Activated CD8-positive, alpha-beta memory T cell treated with anti-CD3 and anti-CD28 coated beads for 1 hour (primary cell): ENCODE results near the gene WASL.
A peak's percentile ranks its signal among the peaks of the same experiment; 100 is the strongest.
"Not testable (repeated sequence)": the region's sequence is repeated elsewhere in the genome, so short reads cannot be mapped to it uniquely, and the experiment has no call there.

ENCODE experiments used
- DNase-seq, 2 donors: peaks; one replicate each; pipeline ENCODE4 v3.0.0-alpha.2; 2020; ENCODE audit warnings: low read depth in 1 of 2; ENCODE audit errors: extremely low read depth in 1 of 2

The WASL gene

DNA sequence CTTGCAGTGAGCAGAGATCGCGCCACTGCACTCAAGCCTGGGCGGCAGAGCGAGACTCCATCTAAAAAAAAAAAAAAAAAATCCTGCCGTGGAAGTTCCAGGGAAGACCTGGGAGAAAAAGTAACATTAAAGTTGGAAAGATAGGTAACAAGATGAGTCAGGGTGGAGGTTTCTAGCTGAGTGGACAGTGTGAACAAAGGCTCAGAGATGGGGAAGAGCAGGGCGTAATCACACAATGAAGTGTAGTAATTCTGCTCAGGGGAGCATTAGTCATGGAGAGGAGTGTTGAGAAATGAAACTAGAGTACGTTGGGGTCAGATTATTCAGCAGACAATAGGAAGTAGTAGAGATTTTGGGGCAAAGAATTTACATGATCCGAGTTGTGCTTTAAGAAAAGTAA is 21.6 kb upstream of the WASL start:
- no peak for DNase-seq

DNA sequence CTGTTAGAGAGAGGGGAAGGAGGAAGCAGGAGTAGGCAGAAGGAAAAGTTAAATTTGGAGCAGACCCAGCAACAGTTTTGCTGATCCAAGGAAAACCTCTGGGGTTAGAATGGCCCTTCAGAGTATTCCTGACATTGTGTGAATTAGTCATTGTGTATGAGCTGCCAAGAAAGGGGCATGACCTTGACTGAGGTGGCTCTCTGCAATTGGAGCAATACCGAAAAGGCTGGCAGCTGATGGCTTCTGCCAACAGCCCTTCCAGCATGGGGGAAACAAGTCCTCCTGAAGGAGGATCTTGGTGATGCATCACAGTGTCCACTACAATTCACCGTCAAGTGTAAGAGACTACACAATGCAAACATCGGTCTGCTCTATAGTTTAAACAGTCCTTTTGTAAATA is 20.6 kb upstream of the WASL start:
- DNase-seq: no peak

- no peak for DNase-seq
These were observed 19.7 kb upstream of the WASL start for GRCh38 chr7:123768493-123768892.

DNA sequence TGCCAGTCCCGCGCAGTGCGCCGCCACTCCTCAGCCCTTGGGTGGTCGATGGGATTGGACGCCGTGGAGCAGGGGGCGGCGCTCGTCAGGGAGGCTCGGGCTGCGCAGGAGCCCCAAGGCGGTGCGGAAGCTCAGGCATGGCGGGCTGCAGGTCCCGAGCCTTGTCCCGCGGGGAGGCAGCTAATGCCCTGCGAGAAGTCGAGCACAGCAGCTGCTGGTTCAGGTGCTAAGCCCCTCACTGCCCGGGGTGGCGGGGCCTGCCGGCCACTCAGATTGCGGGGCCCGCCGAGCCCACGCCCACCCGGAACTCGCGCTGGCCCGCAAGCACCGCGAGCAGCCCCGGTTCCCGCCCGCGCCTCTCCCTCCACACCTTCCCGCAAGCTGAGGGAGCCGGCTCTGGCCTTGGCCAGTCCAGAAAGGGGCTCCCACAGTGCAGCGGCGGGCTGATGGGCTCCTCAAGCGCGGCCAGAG is 14.4 kb upstream of the WASL start:
- no peak for DNase-seq

DNA sequence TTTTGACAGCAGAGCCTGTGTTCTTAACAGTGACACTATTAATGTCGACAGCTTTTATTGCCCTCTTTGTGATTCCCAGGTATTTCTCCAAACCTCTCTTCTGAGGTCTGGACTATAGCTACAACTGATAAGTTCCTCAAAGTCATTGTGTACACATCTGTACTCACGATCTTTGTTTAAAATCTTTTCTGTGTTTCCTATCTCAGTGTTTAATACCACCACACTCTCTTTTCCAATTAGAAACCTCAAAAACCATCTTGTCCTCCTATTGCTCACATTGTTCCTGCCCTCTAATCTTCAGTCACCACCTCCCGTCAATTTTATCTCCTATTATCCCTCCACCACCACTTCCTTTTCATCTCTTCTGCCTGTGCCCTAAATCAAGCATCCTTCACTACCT is 12.9 kb upstream of the WASL start:
- no peak for DNase-seq

DNA sequence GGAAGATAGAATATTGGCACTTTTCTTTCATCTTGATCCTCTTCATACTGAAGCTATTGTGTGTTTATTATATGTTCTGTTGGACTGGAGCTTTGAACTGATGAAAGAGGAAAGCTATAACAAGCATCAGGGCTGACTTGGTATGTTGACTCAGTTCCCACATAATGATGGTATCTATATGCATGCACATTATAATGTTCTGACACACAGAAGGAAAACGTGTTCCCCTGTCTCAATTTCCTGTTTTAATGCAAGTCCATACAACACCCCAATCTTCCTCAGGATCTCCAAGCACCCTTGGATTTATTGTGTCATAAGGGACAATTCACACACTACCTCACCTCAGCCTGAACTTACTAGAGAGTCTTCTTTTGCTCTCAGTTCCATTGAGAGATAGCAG is 8.3 kb upstream of the WASL start:
- no peak for DNase-seq

GRCh38 chr7:123755338-123755737 is 6.5 kb upstream of the WASL start:
- DNase-seq: no peak

DNA sequence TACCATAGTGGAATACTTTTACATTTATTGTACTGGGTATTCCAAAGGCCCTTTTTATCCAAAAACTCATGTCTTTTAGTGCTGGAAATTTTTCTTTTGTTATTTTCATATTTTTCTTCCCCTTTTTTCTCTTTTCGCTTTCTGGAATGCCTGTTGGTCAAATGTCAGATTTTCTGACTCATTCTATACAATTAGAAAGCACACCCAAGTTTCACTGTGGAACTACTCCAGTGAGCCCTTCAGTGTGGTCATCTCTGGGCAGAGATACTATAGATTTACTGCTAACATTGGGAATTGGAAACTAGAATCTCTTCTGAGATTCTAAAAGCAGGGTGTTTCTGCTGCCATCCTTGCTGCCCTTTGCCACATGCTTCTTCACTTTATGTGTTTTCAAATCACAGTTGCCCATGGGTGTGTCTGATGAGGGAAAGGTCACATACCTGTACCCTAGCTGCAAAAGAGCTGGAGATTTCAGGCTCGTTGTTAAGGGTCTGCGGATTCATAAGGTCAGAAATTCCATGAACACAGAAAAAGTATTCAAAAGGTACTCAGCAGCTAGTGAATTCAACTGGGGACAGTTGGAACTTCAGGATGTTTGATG is 5.6 kb upstream of the WASL start:
- DNase-seq: no peak

DNA sequence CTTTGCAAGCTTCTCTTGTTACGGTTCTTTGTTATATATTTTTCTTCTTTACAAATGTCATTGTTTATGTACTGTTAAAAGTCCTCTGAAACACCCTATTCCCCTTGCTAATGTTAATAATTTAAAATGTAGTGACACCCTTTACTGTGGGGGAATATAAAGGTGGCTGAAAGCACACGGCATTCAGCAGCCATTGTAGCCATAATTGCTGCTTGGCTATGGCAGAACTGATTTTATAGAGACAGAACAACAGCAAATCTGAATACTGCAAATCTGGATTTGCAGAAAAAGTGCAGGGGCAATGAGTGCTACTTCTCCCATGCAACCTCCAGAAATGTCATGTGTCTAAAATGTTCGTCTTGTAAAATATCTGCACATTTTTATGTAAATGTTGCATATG is 3.7 kb upstream of the WASL start:
- no peak for DNase-seq

DNA sequence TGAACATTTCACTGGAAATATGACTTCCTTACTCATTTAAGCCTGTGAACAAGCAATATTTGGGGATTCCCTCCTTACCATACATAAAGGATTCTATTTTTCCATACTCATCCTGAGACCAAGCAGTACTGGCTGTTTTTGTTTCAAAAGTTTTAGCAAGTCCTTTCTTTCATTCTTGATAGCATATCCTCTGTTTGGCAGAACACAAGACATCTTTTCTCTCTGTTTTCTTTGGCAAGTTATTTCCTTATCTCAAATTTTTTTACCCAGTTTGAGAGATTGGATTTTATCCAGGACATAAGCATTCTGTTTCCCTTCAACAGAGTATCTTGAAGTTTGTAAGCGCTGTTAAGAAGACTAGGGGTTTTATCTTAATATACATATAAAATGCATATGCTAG is 3.0 kb upstream of the WASL start:
- no peak for DNase-seq

DNA sequence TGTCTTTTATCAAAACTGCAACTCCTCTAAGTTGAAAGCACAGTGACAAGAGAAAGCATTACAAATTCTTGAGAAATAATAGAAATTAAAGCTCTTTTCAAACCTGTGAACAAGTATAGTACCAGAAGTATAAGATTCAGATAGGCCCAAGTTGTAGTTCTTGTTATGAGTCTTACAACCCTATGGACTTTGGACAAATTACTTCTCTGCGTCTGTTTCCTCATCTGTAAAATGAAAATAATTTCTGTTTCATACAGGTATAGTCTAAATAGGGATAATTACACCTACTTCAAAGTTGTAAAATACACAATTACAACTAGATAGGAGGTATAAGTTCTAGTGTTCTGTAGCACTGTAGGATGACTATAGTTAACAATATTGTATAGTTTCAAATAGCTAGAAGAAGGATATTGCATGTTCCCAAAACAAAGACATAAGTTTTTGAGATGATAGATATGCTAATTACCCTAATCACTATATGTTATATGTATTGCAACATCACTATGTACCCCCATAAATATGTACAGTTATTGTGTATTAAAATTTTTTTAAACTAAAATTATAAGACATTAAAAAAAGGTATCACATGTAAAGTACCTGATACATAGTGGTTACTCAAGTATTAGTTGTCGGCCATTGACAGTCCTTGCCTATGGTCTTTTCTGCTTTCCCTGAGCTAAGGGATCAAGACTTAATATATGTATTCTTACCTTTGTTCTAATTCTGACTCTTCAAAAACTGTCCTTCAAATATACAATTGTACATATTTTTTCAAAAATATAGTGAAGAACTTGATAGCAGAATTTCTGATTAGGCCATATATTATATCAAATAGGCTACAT is 1.8 kb upstream of the WASL start:
- DNase-seq: no peak

DNA sequence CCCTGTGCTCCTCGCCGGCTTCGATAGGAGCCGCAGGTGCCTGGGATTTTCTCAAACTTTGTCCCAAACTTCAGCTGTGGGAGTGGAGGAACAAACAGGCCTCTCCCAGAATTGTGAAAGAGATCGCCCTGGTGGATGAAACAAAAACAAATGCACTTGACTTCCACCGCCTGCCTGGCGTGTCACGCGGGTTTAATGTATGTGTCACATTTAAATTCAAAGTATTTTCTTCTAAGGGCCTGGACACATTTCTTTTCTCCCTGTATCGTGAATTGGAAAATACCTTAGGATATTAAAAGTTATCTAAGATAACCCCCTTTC is 694 bp upstream of the WASL start:
- DNase-seq: peak in 1 of 2 donors; percentile 10

DNA sequence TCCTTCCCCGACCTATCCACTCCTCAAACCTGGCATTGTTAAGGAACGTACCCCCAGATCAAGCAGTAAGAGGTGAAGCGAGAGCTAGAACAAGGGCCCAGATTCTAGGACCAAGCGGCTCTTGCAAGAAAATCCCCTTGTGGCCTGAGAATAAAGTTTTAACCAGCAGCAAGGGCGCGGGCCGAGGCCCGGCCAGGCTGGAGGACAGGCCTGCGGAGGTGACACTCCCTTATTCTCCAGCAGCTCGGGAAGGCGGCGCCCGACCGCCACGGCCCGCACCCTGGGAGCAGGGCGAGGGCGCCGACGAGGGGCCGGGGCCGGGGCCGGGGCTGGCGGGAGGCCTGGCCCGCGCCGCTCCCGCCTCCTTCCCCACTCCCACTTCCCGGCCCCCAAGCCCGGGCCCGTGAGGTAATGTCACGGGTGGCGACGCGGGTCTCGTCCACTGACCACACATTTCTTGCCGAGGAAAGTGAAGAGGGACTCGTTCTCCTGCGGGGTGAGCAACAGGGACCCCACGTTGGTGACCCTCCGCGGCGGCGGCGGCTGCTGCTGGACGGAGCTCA is 551 bp downstream of the WASL start:
- DNase-seq: peak in 1 of 2 donors; percentile 2

- no peak for DNase-seq
These were observed 1.1 kb downstream of the WASL start for GRCh38 chr7:123747620-123748141.

DNA sequence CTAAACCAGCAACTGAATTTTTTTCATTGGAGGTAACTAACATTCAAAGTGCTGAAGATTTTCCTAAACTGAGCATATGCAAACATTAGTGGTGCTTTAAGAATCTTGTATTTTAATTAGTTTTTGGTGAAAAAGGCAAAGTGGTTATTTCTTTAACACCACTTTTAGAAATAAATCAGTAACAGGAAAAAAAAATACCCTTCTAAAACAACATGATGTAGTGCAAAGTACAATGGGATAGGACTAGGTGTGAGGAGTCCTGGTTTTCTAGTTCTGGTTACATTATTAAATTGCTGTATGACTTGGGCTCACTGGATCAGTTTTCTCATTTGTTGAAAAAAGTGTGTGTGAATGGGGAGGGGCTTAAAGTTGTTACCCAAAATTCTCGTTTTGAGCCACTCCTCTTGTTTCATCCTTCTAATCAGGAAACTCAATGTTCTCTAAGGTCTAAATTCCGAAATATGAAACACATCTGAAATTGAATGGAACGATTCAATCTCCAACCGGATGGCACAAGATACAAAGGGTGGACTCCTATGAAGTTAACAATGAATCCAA is 1.8 kb downstream of the WASL start:
- no peak for DNase-seq

DNA sequence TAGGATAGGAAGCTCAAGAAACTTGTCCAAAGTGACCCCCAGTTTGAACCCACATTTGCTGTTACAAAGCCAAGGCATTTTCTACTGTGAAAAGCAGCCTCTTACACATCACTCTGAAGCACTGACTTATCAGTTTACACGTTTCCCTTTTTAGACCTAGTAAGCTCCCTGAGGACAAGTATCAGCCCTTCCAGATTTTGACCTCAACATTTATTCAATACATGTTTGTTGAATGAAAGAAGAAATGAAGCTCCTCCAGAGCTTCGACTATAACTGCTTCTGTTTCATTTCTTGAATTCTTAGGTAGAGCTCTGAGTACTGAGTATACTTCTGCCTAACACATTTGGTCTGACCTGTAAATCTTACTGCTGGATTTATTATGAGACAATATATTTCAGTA is 2.7 kb downstream of the WASL start:
- DNase-seq: no peak

DNA sequence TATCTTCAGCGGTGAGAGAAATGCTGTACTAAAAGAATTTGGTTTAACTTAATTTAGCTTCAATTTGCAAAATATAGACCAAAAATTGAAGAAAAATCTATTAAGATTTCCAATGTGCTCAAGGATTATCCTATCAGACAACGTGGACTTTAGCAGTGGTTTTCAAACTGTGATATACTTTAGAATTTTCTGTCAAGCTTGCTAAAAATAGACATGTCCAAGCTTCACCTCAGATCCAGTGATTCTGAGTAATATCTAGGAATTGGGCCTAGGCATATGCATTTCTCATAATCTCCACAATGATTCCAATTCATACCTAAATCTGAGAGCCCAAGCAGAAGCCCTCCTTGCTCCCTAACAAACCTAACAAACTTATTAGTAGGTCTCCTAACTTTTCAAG is 3.4 kb downstream of the WASL start:
- DNase-seq: no peak

GRCh38 chr7:123744416-123744815 is 4.4 kb downstream of the WASL start:
- DNase-seq: no peak

- DNase-seq: no peak
These were observed 6.9 kb downstream of the WASL start for GRCh38 chr7:123741940-123742339.

- no peak for DNase-seq
These were observed 10.0 kb downstream of the WASL start for GRCh38 chr7:123738808-123739207.

- DNase-seq: no peak
These were observed 10.4 kb downstream of the WASL start for GRCh38 chr7:123738356-123738755.

DNA sequence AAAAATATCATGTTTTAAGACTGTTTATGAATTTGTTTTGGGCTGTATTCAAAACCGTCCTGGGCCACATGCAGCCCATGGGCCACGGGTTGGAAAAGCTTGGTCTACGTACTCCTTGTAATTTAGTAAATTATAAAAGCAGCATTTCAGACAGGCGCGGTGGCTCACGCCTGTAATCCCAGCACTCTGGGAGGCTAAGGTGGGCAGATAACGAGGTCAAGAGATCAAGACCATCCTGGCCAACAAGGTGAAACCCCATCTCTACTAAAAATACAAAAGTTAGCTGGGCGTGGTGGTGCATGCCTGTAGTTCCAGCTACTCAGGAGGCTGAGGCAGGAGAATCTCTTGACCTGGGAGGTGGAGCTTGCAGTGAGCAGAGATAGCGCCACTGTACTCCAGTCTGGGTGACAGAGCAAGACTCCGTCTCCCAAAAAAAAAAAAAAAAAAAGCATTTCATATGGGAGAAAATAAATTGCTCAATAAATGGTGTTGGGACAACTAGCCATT is 11.6 kb downstream of the WASL start:
- DNase-seq: not testable (repeated sequence)
